Activated CD8-positive, alpha-beta memory T cell treated with anti-CD3 and anti-CD28 coated beads for 4 hours (primary cell): ENCODE results near the gene VPS26A.

Experiments
- DNase-seq, 2 donors: peaks; one replicate each; pipeline ENCODE4 v3.0.0-alpha.2; 2020; ENCODE audit warnings: low read depth in 2 of 2

The VPS26A gene

DNA sequence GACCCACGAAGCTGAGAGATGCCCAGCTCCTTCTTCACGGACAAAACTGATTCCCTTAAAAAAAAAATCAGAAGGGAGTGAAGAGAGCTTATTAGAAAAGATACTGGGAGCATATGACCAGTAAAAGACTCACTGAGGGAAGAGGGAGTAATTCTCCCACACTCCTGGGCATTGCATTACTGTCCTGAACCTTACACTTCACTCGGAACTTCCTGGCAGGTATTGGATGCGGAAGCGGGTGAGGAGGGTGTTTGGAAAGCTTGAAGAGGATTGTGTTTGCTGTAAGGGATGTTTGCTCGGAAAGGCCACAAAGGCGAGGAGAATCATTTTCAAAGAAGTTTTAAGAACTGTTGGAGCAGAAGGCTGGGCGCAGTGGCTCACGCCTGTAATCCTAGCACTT, 96.5 kb downstream of the VPS26A start:
- DNase-seq = no peak
